H1 (cell line): ENCODE results near the gene NHSL2. TPM values are rescaled to one million over a fixed set of nuclear protein-coding genes. Genes with fewer than 3 reads are reported as not detected.

Source experiments
- CTCF ChIP-seq, 3 experiments: IDR thresholded peaks; 1 replicate in 2 of 3; 2 replicates in 1 of 3; pipeline versions ENCODE4 v1.5.1 to v1.6.1; 2011; ENCODE audit warnings: low read length in 3 of 3, mild to moderate bottlenecking in 3 of 3, inconsistent platforms in 2 of 3, low read depth in 1 of 3, moderate library complexity in 1 of 3; ENCODE audit not compliant: insufficient read depth in 1 of 3; ENCODE audit errors: control extremely low read depth in 1 of 3
- polyA plus RNA-seq, 7 experiments: library from polyadenylated mRNA; depleted of rRNA in 3 of 7; stranded (reverse) in 5 of 7; unstranded in 2 of 7; fragments of >200 nt in 5 of 7; fragments of 200-250 nt in 2 of 7; gene quantifications; 1 replicate in 5 of 7; 2 replicates in 1 of 7; 4 replicates in 1 of 7; pipeline versions ENCODE4 v1.2.1 to v1.2.3, GENCODE V29; 2011 to 2013; ENCODE audit warnings: missing spikeins in 2 of 7, mixed read lengths in 2 of 7
- total RNA-seq: library from RNA; stranded (reverse); fragmentation: NEBNext Ultra II Directional; extraction: Animal tissue kit (Norgen Biotek cat#: 25700); gene quantifications from 2 replicates; pipeline ENCODE4 v1.2.1, GENCODE V29; 2021

NHSL2 gene
- total and polyA plus RNA-seq, 2 of the 8 experiments (the other 6 are each of a cell fraction or from before 2014, with no cell fraction given), result 3.7 to 7.2 TPM

DNA sequence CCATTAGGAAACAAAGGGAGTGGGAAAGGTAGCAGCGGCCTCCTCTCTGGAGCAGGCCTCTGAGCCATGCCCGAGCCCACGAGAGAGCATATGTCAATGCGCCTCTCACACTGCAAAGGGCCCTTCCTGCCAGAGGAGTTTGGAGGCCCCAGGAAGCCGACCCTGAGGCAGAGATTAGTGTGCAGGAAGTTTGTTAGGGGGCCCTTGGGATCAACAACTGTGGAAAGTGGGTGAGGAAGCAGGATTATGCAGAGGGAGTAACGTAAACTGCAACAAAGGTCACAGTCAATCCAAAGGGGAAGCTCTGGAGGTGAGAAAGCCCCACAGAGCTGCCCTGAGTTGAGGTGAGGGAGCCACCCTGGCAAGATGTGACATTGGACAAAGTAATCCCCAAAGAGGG, 203.7 kb downstream of the NHSL2 start (continued):
- TF ChIP-seq CTCF (IDR thresholded peaks at IDR 0.05; ENCODE audit: control extremely low read depth in 1 of 3, insufficient read depth in 1 of 3, low read depth in 1 of 3, low read length in 3 of 3), result no peak
- TF ChIP-seq, all 59 proteins: peak for 0
